Measurements from ENCODE around the gene TXNRD2.

The TXNRD2 gene

DNA sequence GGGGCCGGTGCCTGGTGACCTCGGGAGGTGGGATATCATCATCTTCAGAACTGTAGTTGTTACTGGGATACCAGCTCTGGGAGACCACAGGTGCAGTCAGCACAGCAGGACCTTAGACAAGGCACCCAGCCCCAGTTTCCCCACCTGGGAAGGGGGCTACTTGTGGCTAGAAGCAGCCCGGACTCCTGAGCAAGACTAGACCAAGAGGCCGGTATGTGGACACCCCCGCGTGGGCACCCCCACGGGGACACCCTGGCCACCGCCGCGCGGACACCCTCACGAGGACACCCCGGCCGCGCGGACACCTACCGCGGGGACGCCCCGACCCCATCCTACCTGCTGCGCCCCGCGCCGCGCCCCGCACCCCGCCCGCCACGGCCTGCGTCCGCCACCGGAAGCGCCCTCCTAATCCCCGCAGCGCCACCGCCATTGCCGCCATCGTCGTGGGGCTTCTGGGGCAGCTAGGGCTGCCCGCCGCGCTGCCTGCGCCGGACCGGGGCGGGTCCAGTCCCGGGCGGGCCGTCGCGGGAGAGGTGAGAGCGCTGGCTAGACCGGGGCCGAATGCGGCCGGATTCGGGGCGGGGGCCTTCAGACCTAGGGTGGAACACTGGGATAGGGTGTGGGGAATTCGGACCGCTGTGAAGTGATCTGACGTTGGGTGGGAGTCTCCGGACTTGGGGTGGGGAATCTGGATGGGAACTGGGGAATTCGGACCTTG, at the start of gene TXNRD2, which contains the start of gene COMT:
Gene TXNRD2 (minus strand): TSS at position 454 of the 718 bp plus-strand sequence. CDS start 15 bp downstream, at position 439.
Gene COMT (plus strand): TSS at position 408 of the 718 bp plus-strand sequence. CDS start 20,755 bp downstream, outside the sequence.
- Histone ChIP-seq H3K9ac (ENCODE audit: low read length) (no peak within 1 kb of the TSS), H3K4me3 (ENCODE audit: low read depth, low read length) (no peak within 1 kb of the TSS)

GRCh38 chr22:19991395-19991644, 49.7 kb upstream of the TXNRD2 start:
- Histone ChIP-seq H3K27me3 (ENCODE audit: control insufficient read depth, insufficient read depth, low read length) (no peaks in the 10 kb centered on the region), H3K4me1 (ENCODE audit: control insufficient read depth, insufficient read depth, low read length) (peaks cover 6% of the 10 kb centered on the region), H3K4me3 (ENCODE audit: low read depth, low read length) (no peak overlapping the region), H3K36me3 (ENCODE audit: control insufficient read depth, insufficient read depth, low read length) (no peaks in the 10 kb centered on the region), H3K9me3 (ENCODE audit: control insufficient read depth, insufficient read depth, low read depth, low read length) (no peaks in the 10 kb centered on the region), H3K27ac (ENCODE audit: low read depth, low read length) (no peak overlapping the region), H3K9ac (ENCODE audit: low read length) (no peak overlapping the region)

More for the DNA sequence above, at the start of gene TXNRD2, which contains the start of gene COMT:
- Histone ChIP-seq H3K4me1 (ENCODE audit: control insufficient read depth, insufficient read depth, low read length) (peaks cover 12% of the 10 kb centered on the region; the same call in 1 of the 2 replicates), H3K27ac (ENCODE audit: low read depth, low read length) (no peak within 1 kb of the TSS), H3K9me3 (ENCODE audit: control insufficient read depth, insufficient read depth, low read depth, low read length) (peaks cover 4% of the 10 kb centered on the region), H3K36me3 (ENCODE audit: control insufficient read depth, insufficient read depth, low read length) (no peaks in the 10 kb centered on the region), H3K27me3 (ENCODE audit: control insufficient read depth, insufficient read depth, low read length) (no peaks in the 10 kb centered on the region)

DNA sequence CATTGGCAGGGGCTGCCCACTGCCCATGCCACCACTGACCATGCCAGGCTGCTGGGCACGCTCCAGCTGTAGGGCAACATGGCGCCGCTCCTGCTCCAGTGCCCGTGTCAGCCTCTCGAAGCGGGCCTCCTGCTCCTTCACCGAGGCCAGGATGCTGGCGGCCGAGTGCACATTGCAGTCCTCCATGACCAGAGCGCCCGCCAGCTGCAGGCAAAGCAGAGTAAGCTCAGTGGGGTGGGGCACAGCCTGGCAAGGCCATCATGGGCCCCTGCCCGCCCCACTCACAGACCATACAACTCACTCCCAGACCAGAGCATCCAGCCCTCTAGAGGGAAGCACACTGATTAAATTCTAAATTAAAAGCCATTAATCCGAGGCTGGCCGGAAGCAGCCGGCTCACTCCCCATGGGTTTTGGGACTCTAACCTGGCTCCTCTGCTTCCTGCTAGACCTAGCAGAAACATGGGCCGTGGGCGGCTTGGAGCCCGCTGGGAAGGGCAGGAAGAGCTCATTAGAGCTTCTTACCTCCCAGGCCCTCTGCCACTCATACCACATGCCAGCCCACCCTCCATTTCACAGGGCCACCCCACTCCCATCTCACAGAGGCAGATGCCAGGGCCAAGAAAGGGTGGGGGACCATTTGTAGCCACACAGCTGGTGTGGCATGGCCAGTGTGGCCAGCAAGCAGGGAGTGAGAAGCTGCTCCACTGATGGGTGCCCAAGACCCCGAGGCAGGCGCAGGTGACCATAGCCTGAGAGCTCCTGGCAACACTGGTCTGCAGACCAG, 49.2 kb upstream of the TXNRD2 start:
- H3K36me3 ChIP-seq (ENCODE audit: control insufficient read depth, insufficient read depth, low read length), result no peaks in the 10 kb centered on the region
- no peaks in the 10 kb centered on the region for H3K9me3 ChIP-seq (ENCODE audit: control insufficient read depth, insufficient read depth, low read depth, low read length)
- H3K9ac ChIP-seq (ENCODE audit: low read length), result no peak overlapping the region
- no peaks in the 10 kb centered on the region for H3K27me3 ChIP-seq (ENCODE audit: control insufficient read depth, insufficient read depth, low read length)
- H3K4me3 ChIP-seq (ENCODE audit: low read depth, low read length), result no peak overlapping the region
- H3K27ac ChIP-seq (ENCODE audit: low read depth, low read length), result no peak overlapping the region
- peaks cover 11% of the 10 kb centered on the region for H3K4me1 ChIP-seq (ENCODE audit: control insufficient read depth, insufficient read depth, low read length)

GRCh38 chr22:19990188-19990587, 48.6 kb upstream of the TXNRD2 start:
- Histone ChIP-seq H3K9me3 (ENCODE audit: control insufficient read depth, insufficient read depth, low read depth, low read length) (no peaks in the 10 kb centered on the region), H3K9ac (ENCODE audit: low read length) (no peak overlapping the region), H3K27me3 (ENCODE audit: control insufficient read depth, insufficient read depth, low read length) (no peaks in the 10 kb centered on the region), H3K4me1 (ENCODE audit: control insufficient read depth, insufficient read depth, low read length) (peaks cover 13% of the 10 kb centered on the region), H3K36me3 (ENCODE audit: control insufficient read depth, insufficient read depth, low read length) (no peaks in the 10 kb centered on the region), H3K4me3 (ENCODE audit: low read depth, low read length) (no peak overlapping the region), H3K27ac (ENCODE audit: low read depth, low read length) (no peak overlapping the region)

DNA sequence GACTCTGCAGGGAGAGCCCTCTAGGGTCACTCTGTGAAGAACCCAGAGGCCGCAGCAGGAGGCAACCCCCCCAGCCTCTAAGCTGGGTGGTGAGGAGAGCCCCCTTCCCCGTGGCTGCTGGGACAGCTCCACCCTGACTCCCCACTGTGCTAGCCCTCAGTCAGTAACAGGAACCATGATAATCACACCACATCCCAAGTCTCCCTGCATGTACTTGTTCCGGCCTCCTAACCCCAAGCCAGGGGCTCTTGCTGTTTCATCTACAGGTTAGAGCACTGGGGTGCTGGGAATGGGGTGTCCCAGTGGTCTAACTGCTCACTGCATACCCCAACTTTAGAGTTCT, 48.1 kb upstream of the TXNRD2 start:
- Histone ChIP-seq H3K4me1 (ENCODE audit: control insufficient read depth, insufficient read depth, low read length) (peaks cover 17% of the 10 kb centered on the region), H3K4me3 (ENCODE audit: low read depth, low read length) (no peak overlapping the region), H3K27me3 (ENCODE audit: control insufficient read depth, insufficient read depth, low read length) (no peaks in the 10 kb centered on the region), H3K27ac (ENCODE audit: low read depth, low read length) (no peak overlapping the region), H3K36me3 (ENCODE audit: control insufficient read depth, insufficient read depth, low read length) (no peaks in the 10 kb centered on the region), H3K9ac (ENCODE audit: low read length) (no peak overlapping the region), H3K9me3 (ENCODE audit: control insufficient read depth, insufficient read depth, low read depth, low read length) (no peaks in the 10 kb centered on the region)

GRCh38 chr22:19988965-19989724, 47.5 kb upstream of the TXNRD2 start:
- H3K9me3 ChIP-seq (ENCODE audit: control insufficient read depth, insufficient read depth, low read depth, low read length), result no peaks in the 10 kb centered on the region
- no peaks in the 10 kb centered on the region for H3K27me3 ChIP-seq (ENCODE audit: control insufficient read depth, insufficient read depth, low read length)
- no peaks in the 10 kb centered on the region for H3K36me3 ChIP-seq (ENCODE audit: control insufficient read depth, insufficient read depth, low read length)
- H3K9ac ChIP-seq (ENCODE audit: low read length), result no peak overlapping the region
- peaks cover 22% of the 10 kb centered on the region for H3K4me1 ChIP-seq (ENCODE audit: control insufficient read depth, insufficient read depth, low read length)
- no peak overlapping the region for H3K27ac ChIP-seq (ENCODE audit: low read depth, low read length)
- no peak overlapping the region for H3K4me3 ChIP-seq (ENCODE audit: low read depth, low read length)

DNA sequence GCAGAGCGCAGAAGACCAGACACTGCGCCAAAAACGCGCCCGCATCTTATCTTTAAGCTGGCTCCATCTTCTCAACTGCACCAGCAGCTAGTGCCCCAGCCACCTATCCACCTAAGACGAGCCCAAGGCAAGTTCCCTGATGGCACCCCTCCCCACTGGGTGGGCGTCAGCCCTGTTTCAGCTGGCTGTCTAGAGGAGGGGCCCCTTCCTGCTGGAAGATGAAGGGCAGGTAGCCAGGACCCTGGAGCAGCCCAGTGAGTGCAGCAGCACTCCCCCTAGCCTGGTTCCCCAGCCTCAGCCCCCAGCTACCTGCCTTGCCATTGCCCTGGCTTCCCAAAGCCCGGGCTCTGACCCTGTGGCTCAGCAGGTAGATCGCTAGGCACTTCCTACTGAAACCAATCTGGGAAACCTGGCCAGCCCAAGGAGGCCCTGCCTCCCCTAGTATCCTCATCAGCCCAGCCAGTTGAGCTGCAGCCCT, 46.8 kb upstream of the TXNRD2 start:
- Histone ChIP-seq H3K27me3 (ENCODE audit: control insufficient read depth, insufficient read depth, low read length) (no peaks in the 10 kb centered on the region), H3K4me3 (ENCODE audit: low read depth, low read length) (no peak overlapping the region), H3K9me3 (ENCODE audit: control insufficient read depth, insufficient read depth, low read depth, low read length) (no peaks in the 10 kb centered on the region), H3K36me3 (ENCODE audit: control insufficient read depth, insufficient read depth, low read length) (no peaks in the 10 kb centered on the region), H3K27ac (ENCODE audit: low read depth, low read length) (no peak overlapping the region), H3K4me1 (ENCODE audit: control insufficient read depth, insufficient read depth, low read length) (peaks cover 24% of the 10 kb centered on the region), H3K9ac (ENCODE audit: low read length) (no peak overlapping the region)

DNA sequence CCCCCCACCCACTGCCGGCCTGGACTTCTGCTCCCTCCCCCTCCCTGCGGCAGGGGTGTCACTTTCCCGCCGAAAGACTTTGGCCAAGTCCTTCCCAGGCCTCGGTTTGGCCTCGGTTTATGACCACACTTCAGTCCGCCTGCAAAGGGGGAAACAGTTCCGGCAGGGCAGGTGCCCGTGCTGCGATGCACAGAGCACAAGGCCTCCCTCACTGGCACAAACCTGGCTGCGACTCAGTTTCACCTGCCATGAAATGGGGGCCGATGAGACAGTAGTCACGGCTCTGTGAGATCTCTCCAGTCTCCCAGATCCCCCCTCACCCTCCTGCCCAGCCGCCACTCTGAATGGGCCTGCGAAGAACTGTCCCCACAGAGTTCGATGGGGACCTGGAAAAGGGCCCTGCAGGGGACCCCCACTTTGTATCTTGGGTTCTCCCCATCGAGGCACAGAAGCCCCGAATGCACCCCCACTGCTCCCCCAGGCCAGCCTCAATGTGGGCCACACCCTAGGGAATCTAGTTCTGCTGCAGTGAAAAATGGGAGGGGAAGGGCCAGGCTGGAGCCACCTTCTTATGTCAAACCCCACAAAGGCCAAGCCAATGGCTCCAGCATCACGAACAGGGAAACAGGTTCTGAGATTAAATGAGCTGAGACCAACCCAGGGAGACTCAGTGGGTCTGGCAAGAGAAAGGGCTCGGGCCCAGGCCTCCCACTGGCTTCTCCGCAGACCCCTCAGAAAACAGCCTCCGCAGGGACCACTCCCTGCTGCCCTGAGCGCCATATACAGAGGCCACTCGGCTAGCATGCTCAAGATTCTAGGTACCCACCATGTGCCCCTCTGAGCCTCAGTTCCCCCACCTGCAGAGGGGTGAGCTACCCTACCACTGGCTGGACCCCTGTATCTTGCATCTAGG, 46.0 kb upstream of the TXNRD2 start:
- H3K4me3 ChIP-seq (ENCODE audit: low read depth, low read length), result peak overlapping the region; percentile 43; the same call in 1 of the 2 replicates
- H3K9ac ChIP-seq (ENCODE audit: low read length), result no peak overlapping the region
- H3K9me3 ChIP-seq (ENCODE audit: control insufficient read depth, insufficient read depth, low read depth, low read length), result no peaks in the 10 kb centered on the region
- no peaks in the 10 kb centered on the region for H3K27me3 ChIP-seq (ENCODE audit: control insufficient read depth, insufficient read depth, low read length)
- peaks cover 24% of the 10 kb centered on the region for H3K4me1 ChIP-seq (ENCODE audit: control insufficient read depth, insufficient read depth, low read length)
- H3K27ac ChIP-seq (ENCODE audit: low read depth, low read length), result no peak overlapping the region
- H3K36me3 ChIP-seq (ENCODE audit: control insufficient read depth, insufficient read depth, low read length), result no peaks in the 10 kb centered on the region

- no peaks in the 10 kb centered on the region for H3K9me3 ChIP-seq (ENCODE audit: control insufficient read depth, insufficient read depth, low read depth, low read length)
- H3K4me1 ChIP-seq (ENCODE audit: control insufficient read depth, insufficient read depth, low read length), result peaks cover 24% of the 10 kb centered on the region
- peaks cover 5% of the 10 kb centered on the region; the same call in 1 of the 2 replicates for H3K36me3 ChIP-seq (ENCODE audit: control insufficient read depth, insufficient read depth, low read length)
- H3K9ac ChIP-seq (ENCODE audit: low read length), result peak overlapping the region; percentile 66
- peak overlapping the region; percentile 75 for H3K4me3 ChIP-seq (ENCODE audit: low read depth, low read length)
- H3K27me3 ChIP-seq (ENCODE audit: control insufficient read depth, insufficient read depth, low read length), result no peaks in the 10 kb centered on the region
- H3K27ac ChIP-seq (ENCODE audit: low read depth, low read length), result peak overlapping the region; percentile 46; the same call in 1 of the 2 replicates
These were observed 45.1 kb upstream of the TXNRD2 start for GRCh38 chr22:19986410-19987341.
